ENCODE measurements around the gene DCAF11. TPM values are rescaled to one million over a fixed set of nuclear protein-coding genes. Genes with fewer than 3 reads are reported as not detected.
A peak's percentile ranks its signal among the peaks of the same experiment; 100 is the strongest.

The DCAF11 gene
- total and polyA plus RNA-seq, 12 donors = 19.7 to 99.7 (median 70.8) TPM

DNA sequence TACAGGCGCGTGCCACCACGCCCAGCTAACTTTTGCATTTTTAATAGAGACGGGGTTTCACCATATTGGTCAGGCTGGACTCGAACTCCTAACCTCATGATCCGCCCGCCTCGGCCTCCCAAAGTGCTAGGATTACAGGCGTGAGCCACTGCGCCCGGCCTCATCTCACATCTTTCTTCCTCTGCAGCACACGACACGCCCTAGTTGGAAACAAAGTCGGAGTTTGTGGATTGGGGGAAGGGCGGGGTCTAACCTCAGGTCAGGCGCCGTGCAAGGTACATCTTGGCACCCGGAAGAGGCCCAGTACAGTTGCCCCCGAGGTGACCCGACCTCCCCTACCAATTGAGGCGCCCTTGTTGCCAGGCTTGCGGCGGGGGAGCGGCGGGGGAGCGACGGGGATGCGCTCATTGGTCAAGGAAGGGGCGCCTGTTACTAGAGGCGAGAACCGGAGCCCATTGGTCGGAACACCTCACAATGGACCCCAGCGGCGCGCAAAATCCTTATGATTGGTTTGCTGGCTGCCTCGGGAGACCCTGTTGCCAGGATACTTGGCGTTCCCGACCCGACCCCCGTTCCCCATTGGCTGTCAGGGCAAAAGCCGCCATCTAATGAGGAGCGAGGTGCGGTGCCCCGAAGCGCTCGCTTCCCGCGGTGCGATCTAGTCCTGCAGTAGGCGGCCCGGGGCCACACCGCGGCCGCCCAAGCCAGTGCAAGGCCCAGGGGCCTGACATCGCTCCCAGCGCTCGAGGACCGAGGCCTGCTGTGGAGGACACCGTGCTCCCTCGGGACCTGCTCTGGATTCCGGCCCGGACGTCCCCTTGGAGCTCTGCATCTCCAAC lies 57.1 kb downstream of the DCAF11 start, which contains the start of gene REC8:
TSS of gene REC8 (plus strand) at position 659 of the 839 bp plus-strand sequence. CDS start 473 bp downstream, outside the sequence.
- ATAC-seq (peak; percentile 45 to 81 (median 70)), DNase-seq (peak; percentile 65 to 74)
- Histone ChIP-seq H3K4me3 (peak within 1 kb of the TSS in 9 of 10 donors; percentile 1 to 52 (median 39)), H3K27ac (peak within 1 kb of the TSS in 1 of 10 donors; percentile 36), H3K27me3 (no peaks in the 10 kb centered on the region), H3K36me3 (peaks cover 0 to 87% (median 11%) of the 10 kb centered on the region in 9 donors), H3K4me1 (peaks cover 0 to 26% (median 11%) of the 10 kb centered on the region in 9 donors), H3K9me3 (no peaks in the 10 kb centered on the region)
- TF ChIP-seq, protein P1, sequence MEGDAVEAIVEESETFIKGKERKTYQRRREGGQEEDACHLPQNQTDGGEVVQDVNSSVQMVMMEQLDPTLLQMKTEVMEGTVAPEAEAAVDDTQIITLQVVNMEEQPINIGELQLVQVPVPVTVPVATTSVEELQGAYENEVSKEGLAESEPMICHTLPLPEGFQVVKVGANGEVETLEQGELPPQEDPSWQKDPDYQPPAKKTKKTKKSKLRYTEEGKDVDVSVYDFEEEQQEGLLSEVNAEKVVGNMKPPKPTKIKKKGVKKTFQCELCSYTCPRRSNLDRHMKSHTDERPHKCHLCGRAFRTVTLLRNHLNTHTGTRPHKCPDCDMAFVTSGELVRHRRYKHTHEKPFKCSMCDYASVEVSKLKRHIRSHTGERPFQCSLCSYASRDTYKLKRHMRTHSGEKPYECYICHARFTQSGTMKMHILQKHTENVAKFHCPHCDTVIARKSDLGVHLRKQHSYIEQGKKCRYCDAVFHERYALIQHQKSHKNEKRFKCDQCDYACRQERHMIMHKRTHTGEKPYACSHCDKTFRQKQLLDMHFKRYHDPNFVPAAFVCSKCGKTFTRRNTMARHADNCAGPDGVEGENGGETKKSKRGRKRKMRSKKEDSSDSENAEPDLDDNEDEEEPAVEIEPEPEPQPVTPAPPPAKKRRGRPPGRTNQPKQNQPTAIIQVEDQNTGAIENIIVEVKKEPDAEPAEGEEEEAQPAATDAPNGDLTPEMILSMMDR (IDR thresholded peaks at IDR 0.05) = no peak
- intact Hi-C loops (cut with DNase I) = no loop called here
- WGBS, 2 donors = 14 to 26% methylated on average over 63 of the region's 63 CpGs

DNA sequence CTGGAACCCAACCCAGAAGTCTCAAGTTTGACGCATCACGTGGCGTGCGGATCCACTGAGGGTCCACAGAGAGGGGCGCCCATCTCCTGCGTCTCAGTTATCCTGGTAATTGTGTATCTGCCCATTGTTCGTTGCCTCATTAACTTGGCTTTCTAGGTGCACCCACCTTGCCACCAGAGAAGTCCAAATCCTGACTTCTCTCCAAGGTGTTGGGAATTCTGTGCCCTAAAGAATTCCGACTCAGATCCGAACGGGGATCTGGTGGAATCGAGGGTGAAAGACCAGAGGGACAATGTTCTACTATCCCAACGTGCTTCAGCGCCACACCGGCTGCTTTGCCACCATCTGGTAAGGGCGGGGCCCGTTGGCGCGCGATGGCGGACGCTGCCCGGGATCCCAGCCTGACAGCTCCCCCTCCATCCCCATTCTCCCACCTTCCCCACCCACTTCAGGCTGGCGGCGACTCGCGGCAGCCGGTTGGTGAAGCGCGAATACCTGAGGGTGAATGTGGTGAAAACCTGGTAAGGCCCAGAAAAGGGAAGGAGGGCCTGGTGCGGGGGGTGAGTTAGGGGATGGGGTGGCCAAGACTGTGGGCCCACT lies 57.8 kb downstream of the DCAF11 start:
- intact Hi-C loops (cut with DNase I) = no loop called here
- no peaks in the 10 kb centered on the region for H3K9me3 ChIP-seq
- peaks cover 0 to 87% (median 14%) of the 10 kb centered on the region in 9 donors for H3K36me3 ChIP-seq
- TF ChIP-seq, protein P1 (IDR thresholded peaks at IDR 0.05) = no peak
- ATAC-seq (no peak), DNase-seq (no peak)
- H3K27ac ChIP-seq = peak overlapping the region in 1 of 10 donors; percentile 36
- 31 to 44% methylated on average over 30 of the region's 30 CpGs for WGBS, 2 donors
- H3K4me3 ChIP-seq = peak overlapping the region in 7 of 10 donors; percentile 24 to 52 (median 40)
- H3K27me3 ChIP-seq = no peaks in the 10 kb centered on the region
- H3K4me1 ChIP-seq = peaks cover 0 to 20% (median 11%) of the 10 kb centered on the region in 9 donors

DNA sequence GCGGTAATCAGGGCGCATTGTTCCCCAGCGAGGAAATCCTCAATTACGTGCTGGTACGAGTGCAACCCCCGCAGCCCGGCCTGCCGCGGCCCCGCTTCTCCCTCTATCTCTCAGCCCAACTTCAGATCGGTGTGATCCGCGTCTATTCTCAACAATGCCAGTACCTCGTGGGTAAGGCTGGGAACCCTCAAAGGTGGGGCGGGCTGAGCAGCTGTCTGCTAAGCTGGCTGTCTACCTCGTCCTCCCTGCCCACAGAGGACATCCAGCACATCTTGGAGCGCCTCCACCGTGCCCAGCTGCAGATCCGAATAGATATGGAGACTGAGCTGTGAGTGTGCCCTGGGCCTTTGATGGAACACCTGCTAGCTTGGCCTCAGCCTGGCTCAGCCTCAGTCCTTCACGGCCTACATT lies 58.3 kb downstream of the DCAF11 start:
- WGBS, 2 donors = 63 to 74% methylated on average over 20 of the region's 20 CpGs
- DNase-seq (no peak), ATAC-seq (peak in 1 of 8 donors; percentile 14)
- TF ChIP-seq, protein P1 (IDR thresholded peaks at IDR 0.05) = no peak
- H3K27me3 ChIP-seq = no peaks in the 10 kb centered on the region
- H3K9me3 ChIP-seq = no peaks in the 10 kb centered on the region
- H3K4me3 ChIP-seq = peak overlapping the region in 1 of 10 donors; percentile 52
- no peak overlapping the region for H3K27ac ChIP-seq
- intact Hi-C loops (cut with DNase I) = no loop called here
- H3K4me1 ChIP-seq = peaks cover 0 to 20% (median 11%) of the 10 kb centered on the region in 9 donors
- H3K36me3 ChIP-seq = peaks cover 0 to 87% (median 10%) of the 10 kb centered on the region in 9 donors

Small RNAs within 50 kb of the gene (microRNA-seq; reads per million reads assigned to microRNA genes)
- gene MIR7703 = 0 reads per million in 2 donors

Other genes with a start within 250 kb of the DCAF11 start
- 10 to 100 TPM; 24.9 to 37.5 (median 30.7) TPM for gene DHRS4, start 161.0 kb upstream of the DCAF11 start, total RNA-seq
- 10 to 100 TPM; 31.1 to 66.7 TPM for gene DHRS4, start 161.0 kb upstream of the DCAF11 start, polyA plus RNA-seq
- gene DHRS4L2, start 125.8 kb upstream of the DCAF11 start, total RNA-seq = 10 to 100 TPM; 22.9 to 38.0 (median 30.7) TPM
- 10 to 100 TPM; 25.5 to 52.4 TPM for gene DHRS4L2, start 125.8 kb upstream of the DCAF11 start, polyA plus RNA-seq
- under 1 TPM in 7 of 10 donors, not detected in 3; 0.06 to 0.31 (median 0.08) TPM for gene CARMIL3, start 62.8 kb upstream of the DCAF11 start, total RNA-seq
- under 1 TPM; 0.13 to 0.44 TPM for gene CARMIL3, start 62.8 kb upstream of the DCAF11 start, polyA plus RNA-seq
- gene CPNE6, start 43.2 kb upstream of the DCAF11 start, total RNA-seq = under 1 TPM in 4 of 10 donors, not detected in 6; 0.12 to 0.64 (median 0.41) TPM
- gene CPNE6, start 43.2 kb upstream of the DCAF11 start, polyA plus RNA-seq = not detected
- 1 to 10 TPM in 9 of 10 donors, under 1 TPM in 1; 0.75 to 6.8 (median 2.6) TPM for gene PCK2, start 20.5 kb upstream of the DCAF11 start, total RNA-seq
- 1 to 10 TPM; 2.5 to 7.3 TPM for gene PCK2, start 20.5 kb upstream of the DCAF11 start, polyA plus RNA-seq
- gene NRL, start 172 bp downstream of the DCAF11 start, total RNA-seq = 1 to 10 TPM; 1.7 to 3.5 (median 2.2) TPM
- gene NRL, start 172 bp downstream of the DCAF11 start, polyA plus RNA-seq = 1 to 10 TPM; 1.5 to 3.3 TPM
- gene FITM1, start 15.9 kb downstream of the DCAF11 start, total RNA-seq = 100 to 1,000 TPM; 105 to 176 (median 131) TPM
- gene FITM1, start 15.9 kb downstream of the DCAF11 start, polyA plus RNA-seq = 100 to 1,000 TPM in 1 of 2 donors, 10 to 100 TPM in 1; 77.0 to 247 TPM
- 100 to 1,000 TPM in 5 of 10 donors, 10 to 100 TPM in 5; 84.3 to 341 (median 100.0) TPM for gene PSME1, start 21.4 kb downstream of the DCAF11 start, total RNA-seq
- 100 to 1,000 TPM; 138 to 149 TPM for gene PSME1, start 21.4 kb downstream of the DCAF11 start, polyA plus RNA-seq
- 10 to 100 TPM; 10.2 to 18.8 (median 13.3) TPM for gene EMC9, start 26.8 kb downstream of the DCAF11 start, total RNA-seq
- 10 to 100 TPM; 27.2 to 44.3 TPM for gene EMC9, start 26.8 kb downstream of the DCAF11 start, polyA plus RNA-seq
- 100 to 1,000 TPM in 3 of 10 donors, 10 to 100 TPM in 7; 62.6 to 347 (median 85.0) TPM for gene PSME2, start 31.8 kb downstream of the DCAF11 start, total RNA-seq
- 100 to 1,000 TPM; 124 to 290 TPM for gene PSME2, start 31.8 kb downstream of the DCAF11 start, polyA plus RNA-seq
- 10 to 100 TPM; 27.5 to 52.6 (median 34.8) TPM for gene RNF31, start 32.7 kb downstream of the DCAF11 start, total RNA-seq
- gene RNF31, start 32.7 kb downstream of the DCAF11 start, polyA plus RNA-seq = 10 to 100 TPM; 39.4 to 92.9 TPM
- 100 to 1,000 TPM in 1 of 10 donors, 10 to 100 TPM in 9; 17.7 to 147 (median 36.7) TPM for gene IRF9, start 46.5 kb downstream of the DCAF11 start, total RNA-seq
- gene IRF9, start 46.5 kb downstream of the DCAF11 start, polyA plus RNA-seq = 10 to 100 TPM; 28.2 to 64.1 TPM
- gene REC8, start 57.3 kb downstream of the DCAF11 start, total RNA-seq = 1 to 10 TPM; 2.5 to 7.0 (median 4.3) TPM
- gene REC8, start 57.3 kb downstream of the DCAF11 start, polyA plus RNA-seq = 10 to 100 TPM in 1 of 2 donors, 1 to 10 TPM in 1; 2.5 to 17.7 TPM
- gene IPO4, start 74.0 kb downstream of the DCAF11 start, total RNA-seq = 10 to 100 TPM; 10.1 to 22.5 (median 12.6) TPM
- 10 to 100 TPM in 1 of 2 donors, 1 to 10 TPM in 1; 4.4 to 23.8 TPM for gene IPO4, start 74.0 kb downstream of the DCAF11 start, polyA plus RNA-seq
- gene TM9SF1, start 80.7 kb downstream of the DCAF11 start, total RNA-seq = 10 to 100 TPM; 14.2 to 31.3 (median 18.7) TPM
- 10 to 100 TPM; 10.8 to 36.4 TPM for gene TM9SF1, start 80.7 kb downstream of the DCAF11 start, polyA plus RNA-seq
- under 1 TPM in 1 of 10 donors, not detected in 9; 0.28 TPM for gene TSSK4, start 90.9 kb downstream of the DCAF11 start, total RNA-seq
- under 1 TPM in 1 of 2 donors, not detected in 1; 0.22 TPM for gene TSSK4, start 90.9 kb downstream of the DCAF11 start, polyA plus RNA-seq
- gene CHMP4A, start 98.7 kb downstream of the DCAF11 start, total RNA-seq = 10 to 100 TPM; 23.4 to 35.3 (median 29.4) TPM
- gene CHMP4A, start 98.7 kb downstream of the DCAF11 start, polyA plus RNA-seq = 10 to 100 TPM; 34.3 to 80.8 TPM
- gene MDP1, start 101.3 kb downstream of the DCAF11 start, total RNA-seq = 10 to 100 TPM; 13.9 to 22.9 (median 18.9) TPM
- gene MDP1, start 101.3 kb downstream of the DCAF11 start, polyA plus RNA-seq = 10 to 100 TPM; 23.0 to 23.5 TPM
- 100 to 1,000 TPM; 178 to 228 (median 199) TPM for gene NEDD8, start 117.6 kb downstream of the DCAF11 start, total RNA-seq
- 100 to 1,000 TPM; 154 to 325 TPM for gene NEDD8, start 117.6 kb downstream of the DCAF11 start, polyA plus RNA-seq
- gene GMPR2, start 118.2 kb downstream of the DCAF11 start, total RNA-seq = 10 to 100 TPM; 28.6 to 46.9 (median 33.5) TPM
- 10 to 100 TPM; 26.4 to 27.3 TPM for gene GMPR2, start 118.2 kb downstream of the DCAF11 start, polyA plus RNA-seq
- 10 to 100 TPM; 36.8 to 56.4 (median 40.5) TPM for gene TINF2, start 127.8 kb downstream of the DCAF11 start, total RNA-seq
- gene TINF2, start 127.8 kb downstream of the DCAF11 start, polyA plus RNA-seq = 10 to 100 TPM; 19.3 to 44.0 TPM
- gene TGM1, start 148.4 kb downstream of the DCAF11 start, total RNA-seq = 1 to 10 TPM in 1 of 10 donors, under 1 TPM in 9; 0.17 to 2.2 (median 0.65) TPM
- gene TGM1, start 148.4 kb downstream of the DCAF11 start, polyA plus RNA-seq = under 1 TPM; 0.51 to 0.87 TPM
- gene RABGGTA, start 156.8 kb downstream of the DCAF11 start, total RNA-seq = 10 to 100 TPM; 17.4 to 30.0 (median 19.6) TPM
- gene RABGGTA, start 156.8 kb downstream of the DCAF11 start, polyA plus RNA-seq = 10 to 100 TPM; 30.6 to 37.9 TPM
- gene DHRS1, start 185.0 kb downstream of the DCAF11 start, total RNA-seq = 10 to 100 TPM in 4 of 10 donors, 1 to 10 TPM in 6; 6.9 to 11.1 (median 9.0) TPM
- 10 to 100 TPM in 1 of 2 donors, 1 to 10 TPM in 1; 8.5 to 11.6 TPM for gene DHRS1, start 185.0 kb downstream of the DCAF11 start, polyA plus RNA-seq
- gene NOP9, start 185.1 kb downstream of the DCAF11 start, total RNA-seq = 10 to 100 TPM; 22.0 to 31.9 (median 27.3) TPM
- gene NOP9, start 185.1 kb downstream of the DCAF11 start, polyA plus RNA-seq = 10 to 100 TPM; 10.7 to 10.8 TPM
- 1 to 10 TPM; 1.9 to 6.0 (median 3.5) TPM for gene CIDEB, start 193.2 kb downstream of the DCAF11 start, total RNA-seq
- gene CIDEB, start 193.2 kb downstream of the DCAF11 start, polyA plus RNA-seq = 1 to 10 TPM; 4.3 to 4.8 TPM
- 1 to 10 TPM in 7 of 10 donors, under 1 TPM in 3; 0.68 to 2.4 (median 1.3) TPM for gene LTB4R2, start 195.4 kb downstream of the DCAF11 start, total RNA-seq
- gene LTB4R2, start 195.4 kb downstream of the DCAF11 start, polyA plus RNA-seq = under 1 TPM; 0.51 to 0.90 TPM
- gene LTB4R, start 196.7 kb downstream of the DCAF11 start, total RNA-seq = 1 to 10 TPM in 7 of 10 donors, under 1 TPM in 3; 0.76 to 3.1 (median 1.8) TPM
- gene LTB4R, start 196.7 kb downstream of the DCAF11 start, polyA plus RNA-seq = 1 to 10 TPM; 3.2 to 3.7 TPM
- 10 to 100 TPM; 17.4 to 37.0 (median 22.9) TPM for gene ADCY4, start 220.3 kb downstream of the DCAF11 start, total RNA-seq
- 100 to 1,000 TPM in 1 of 2 donors, 10 to 100 TPM in 1; 23.1 to 104 TPM for gene ADCY4, start 220.3 kb downstream of the DCAF11 start, polyA plus RNA-seq
- 1 to 10 TPM; 1.7 to 4.9 (median 3.5) TPM for gene RIPK3, start 225.2 kb downstream of the DCAF11 start, total RNA-seq
- 1 to 10 TPM; 4.9 to 7.1 TPM for gene RIPK3, start 225.2 kb downstream of the DCAF11 start, polyA plus RNA-seq

All from heart right ventricle (tissue), 16 donors.